ENCODE data around the gene VSIG8.

Gene VSIG8

DNA sequence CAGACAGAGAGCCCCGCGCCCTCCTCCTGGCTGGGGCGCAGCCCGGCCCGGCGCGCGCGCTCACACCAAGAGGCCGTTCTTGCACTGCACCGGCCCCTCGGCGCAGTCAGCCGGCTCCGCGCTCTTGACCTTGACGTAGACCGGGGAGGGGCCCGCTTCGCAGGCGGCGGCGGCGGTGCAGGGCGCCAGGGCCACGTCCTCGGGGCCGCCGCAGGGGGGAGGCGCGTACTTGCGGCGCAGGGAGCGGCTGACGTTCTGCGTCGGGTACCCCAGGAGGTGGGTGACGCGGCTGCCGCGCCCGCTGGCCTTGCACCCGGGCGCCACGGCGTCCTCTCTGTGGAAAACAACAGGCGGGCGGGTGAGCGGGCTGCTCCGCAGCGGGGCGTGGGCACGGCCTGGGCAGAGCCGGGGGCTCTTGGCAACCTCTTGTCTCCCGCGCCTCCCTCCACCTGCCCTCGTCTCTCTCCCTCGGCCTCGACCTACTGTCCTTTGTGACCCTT, 7.7 kb downstream of the VSIG8 start:
- DNase-seq, result peak; percentile 72

DNA sequence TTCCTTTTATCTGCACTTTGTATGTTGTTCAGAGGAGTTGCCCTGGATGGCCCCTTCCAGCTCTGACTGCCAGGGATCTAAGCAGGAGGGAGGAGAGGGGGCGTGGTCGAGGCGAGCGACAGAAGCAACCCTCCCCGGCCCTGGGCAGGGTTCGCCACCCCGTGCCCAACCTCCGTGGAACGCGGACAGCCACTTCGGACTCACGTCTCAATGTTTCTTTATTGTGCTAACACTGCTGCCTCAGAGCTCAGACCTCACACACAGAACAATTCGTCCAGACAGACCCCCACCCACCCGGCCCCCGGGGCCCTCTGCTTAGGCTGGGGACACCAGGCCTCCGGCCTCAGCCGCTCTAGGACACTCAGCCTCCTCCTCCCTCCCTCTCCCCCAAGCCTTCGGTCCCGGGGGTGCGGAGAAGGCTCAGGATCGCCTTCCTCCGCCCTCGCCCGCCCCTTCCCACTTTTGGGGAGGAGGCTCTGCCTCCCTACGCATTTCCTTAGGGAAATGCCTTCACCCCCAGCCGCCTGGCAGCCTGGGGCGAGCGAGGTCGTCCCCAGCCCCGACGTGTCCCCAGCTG, 8.3 kb downstream of the VSIG8 start:
- no peak for DNase-seq

DNA sequence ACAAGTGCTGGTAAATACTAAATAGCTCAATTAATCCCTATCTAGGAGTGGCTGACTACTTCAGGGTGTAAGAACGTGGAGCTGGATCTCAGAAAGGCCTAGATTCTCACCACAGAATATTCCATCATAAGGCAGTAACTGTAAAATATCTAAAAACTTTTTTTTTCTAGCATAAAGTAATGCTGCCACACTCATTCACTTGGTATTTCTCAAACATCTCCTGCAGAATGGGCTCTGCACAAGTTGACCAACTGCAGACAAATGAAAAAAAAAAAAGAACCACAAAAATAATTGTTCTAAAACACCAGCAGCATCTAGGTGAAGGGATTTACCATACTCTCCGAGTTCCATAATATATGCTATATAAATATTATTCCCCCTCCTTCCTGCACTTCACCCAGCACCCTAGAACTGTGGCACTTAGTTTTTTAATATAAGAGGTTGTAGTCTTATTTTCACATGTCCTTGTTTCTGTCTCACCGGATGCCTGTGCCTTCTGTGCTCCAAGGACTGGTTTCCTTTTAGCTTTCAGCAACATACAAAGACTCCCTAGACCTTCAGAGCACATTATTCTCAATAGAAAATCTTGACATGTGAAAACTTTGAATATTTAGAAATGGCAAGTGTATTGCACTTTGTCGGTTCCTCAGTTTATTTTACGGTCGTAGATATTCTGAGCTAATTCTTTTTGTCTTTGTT, 8.9 kb downstream of the VSIG8 start:
- no peak for DNase-seq

DNA sequence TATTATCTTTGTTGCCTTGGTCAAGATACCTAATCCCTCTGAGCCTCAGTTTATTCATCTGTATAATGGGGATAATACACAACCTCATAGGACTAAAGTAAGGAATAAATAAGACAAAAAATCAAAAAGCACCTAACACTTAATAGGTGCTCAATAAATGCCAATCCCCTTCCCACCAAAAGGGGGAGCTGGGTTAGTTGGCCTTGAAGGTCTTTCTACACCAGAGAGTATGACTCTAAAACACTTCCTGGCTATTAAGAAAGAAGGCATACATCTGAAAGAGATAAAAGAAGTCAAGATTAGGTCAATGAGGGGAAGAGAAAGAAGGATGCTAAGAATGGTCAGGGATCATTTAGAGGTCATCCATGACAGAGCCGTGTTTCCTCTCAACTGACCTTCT, 11.1 kb downstream of the VSIG8 start:
- no peak for DNase-seq

DNA sequence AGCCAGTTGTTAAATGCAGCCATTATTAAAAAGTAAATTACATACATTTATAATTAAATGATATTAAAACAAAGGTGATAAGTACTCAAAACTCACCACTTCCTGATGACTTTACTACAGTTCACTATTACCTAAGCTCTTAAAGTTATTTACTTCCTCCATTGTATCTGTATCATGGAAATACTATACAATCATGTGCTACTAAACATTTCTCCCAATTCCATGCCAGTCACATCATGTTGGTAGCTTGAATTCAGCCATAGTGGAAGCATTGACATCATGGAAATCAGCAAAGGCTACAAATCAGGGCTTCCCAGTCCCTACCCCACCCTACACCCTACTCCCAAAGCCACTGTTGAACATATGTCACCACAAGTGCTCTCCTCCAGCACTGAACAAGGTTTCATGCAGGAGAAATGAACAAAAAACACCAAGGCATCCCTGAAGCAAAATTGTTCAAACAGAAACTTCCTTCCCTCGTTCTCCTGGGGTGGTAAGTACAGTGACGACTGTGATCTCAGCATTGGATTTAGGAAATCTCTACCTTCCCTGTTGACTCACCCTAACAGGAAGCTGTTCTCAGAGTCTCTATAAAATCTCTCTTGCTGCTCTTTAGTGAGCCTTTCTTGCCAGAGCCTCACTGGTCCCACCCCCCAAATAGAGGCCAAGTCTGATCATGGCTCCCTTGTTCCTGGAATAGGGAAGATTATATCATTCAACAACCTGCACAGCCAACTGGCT, 12.7 kb downstream of the VSIG8 start:
- DNase-seq, result peak; percentile 50

DNA sequence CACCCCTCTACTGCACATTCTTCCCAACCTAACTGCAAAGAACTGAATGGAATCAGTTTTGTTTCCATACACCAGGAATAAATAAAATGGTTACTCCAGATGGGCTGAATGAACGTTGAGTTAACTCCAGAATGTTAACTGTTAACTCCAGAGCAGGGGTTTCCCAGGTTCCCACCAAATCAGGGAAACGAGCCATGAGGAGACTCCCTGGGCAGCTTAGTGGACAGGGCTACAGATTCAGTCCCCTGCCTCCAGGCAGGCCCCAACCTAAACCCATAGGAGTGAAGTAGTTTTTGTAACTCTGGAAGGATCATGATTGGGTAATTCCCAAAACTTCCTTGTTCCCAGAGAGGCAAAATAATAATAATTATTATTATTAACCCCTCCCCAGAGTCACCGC, 14.1 kb downstream of the VSIG8 start:
- DNase-seq, result no peak

DNA sequence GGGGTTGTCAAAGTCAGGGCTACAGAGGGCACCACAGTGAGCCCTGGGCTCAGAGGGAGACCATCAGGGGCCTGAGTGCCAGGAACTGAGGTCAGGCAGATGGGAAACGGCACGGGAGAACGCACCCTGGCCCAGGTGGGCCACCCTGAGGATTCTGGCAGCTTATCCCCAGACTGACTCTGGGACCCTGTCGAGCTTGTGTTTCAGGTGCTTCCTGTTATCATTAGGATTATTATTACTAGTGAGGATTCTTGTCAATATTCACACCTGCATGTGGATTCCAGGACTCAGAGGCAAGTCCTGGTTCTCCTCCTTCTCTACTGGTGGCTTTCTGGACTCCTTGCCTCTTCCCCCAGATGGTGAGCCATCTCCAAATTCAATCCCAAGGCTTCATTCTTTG, 15.2 kb downstream of the VSIG8 start:
- no peak for DNase-seq

DNA sequence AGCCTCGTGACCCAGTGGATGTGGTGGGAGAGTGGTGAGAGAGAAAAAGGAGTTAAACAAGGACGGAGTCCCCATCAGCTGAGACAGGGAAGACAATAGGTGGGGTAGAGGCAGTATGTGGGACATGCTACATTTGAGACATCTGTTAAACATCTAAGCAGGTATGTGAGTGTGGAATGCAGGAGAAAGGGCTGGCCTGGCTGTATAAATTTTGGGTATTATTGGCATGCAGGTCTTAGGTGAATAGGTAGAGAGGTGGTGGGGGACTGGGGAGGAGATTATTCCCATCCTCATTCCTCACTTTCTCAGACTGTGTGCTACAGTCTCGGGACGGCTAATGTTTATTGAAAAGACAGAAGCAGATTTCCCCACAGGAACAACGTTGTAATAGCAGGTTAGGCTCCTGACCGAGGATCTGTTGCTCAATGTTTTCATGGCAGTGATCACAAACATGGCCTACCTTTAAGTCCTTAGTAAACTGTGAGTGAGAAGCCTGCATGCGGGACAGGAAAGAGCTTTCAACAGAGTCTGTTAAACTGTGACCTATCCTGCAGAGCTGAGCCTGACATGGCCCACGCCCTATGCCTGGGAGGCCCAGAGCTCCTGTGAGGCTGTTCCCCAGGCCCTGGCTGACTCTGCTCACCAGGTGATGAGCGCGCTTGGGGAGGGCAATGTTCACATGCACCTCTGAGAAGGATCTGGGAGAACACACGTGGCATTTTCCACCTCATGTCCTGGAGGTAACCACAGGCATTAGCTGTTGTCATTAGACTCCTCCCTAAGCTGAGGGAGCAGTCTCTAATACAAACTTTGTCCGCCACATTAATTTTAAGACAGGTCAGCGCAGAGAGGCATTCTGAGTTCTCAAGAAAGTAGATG, 16.5 kb downstream of the VSIG8 start:
- no peak for DNase-seq

DNA sequence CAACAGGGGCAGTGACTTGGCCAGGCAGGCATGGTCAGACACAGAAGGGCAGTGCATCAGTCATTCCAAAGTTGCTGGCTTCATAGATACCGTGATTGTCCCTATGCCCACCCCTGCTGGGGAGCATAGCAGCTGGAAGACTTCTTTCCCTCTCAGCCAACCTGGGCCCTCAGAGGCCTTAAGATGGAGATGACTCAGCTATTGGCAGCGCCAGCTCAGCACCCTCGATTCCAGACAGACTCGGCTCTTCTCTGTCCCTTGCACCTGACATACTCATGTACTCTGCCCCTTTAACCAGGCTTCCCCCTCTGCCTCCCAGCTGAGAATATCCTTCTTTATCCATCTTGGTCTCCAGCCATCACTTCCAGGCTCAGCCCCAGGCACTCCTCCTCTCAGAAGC, 19.0 kb downstream of the VSIG8 start:
- DNase-seq, result no peak

DNA sequence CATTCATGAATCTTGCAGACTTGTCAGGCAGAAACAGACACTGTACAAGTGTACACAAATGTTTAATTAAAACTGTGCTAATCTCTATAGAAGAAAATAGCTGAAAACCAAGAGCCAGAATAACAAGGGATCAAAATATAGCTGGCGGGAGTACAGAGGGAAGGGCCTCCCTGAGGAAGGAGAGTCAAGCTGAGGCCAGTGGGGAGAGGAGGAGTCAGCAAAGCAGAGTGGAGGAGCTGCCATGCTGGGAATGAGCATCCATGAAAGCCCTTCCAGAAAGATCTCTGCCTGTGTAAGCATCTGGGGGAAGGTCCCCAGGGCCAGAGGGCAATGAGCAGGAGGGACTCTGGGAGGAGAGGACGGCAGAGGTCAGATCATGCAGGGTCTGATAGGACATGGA, 20.7 kb downstream of the VSIG8 start:
- DNase-seq, result no peak

DNA sequence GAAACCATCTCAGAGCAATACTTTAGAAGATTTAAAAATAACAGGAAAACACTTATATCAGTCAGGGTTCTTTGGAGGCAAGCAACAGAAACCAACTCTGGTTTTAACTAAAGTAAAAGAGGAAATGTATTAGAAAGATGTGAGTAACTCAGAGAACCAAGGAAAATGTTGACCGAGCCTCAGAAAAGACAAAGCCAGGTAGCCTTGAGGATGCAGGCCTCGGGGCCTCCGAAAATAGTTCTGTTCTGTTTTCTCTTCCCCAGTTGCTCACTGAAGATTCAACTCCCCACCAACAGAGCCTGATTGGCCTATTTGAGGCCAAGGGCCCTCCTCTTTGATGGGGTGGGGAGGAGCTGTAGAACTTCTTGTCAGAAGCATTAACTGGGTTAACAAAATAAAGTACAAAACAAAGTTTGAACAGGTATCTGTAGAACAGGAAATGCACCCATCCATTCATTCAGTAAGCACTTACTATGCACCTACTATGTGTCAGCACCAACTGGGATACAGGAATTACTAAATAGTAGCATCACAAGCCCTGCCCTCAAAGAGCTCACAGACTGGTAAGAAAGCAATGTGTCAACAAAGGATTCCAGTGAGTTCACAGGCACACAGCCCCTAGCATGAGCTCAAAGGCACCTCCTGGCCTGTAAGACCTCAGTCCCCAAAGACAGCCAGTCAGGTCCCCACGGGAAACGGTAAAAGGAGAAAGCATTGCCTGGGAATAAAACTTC, 23.2 kb downstream of the VSIG8 start:
- DNase-seq, result no peak

DNA sequence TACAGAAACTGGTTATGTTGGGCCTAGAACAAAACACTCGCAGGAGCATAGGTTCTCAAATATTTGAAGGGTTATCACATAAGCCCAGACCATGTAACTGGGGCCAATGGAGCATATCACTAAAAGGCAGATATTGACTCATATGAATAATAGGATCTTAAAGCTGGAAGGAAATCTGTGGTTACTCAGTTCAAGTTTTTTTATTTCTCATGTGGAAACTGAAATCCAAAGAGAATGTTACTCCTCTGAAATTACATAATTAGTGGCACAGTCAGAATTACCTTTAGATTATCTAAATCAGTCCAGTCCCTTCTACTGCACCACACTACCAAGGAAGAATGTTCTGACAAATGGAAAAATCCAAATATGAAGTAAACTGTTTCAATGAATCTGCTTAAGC, 23.7 kb downstream of the VSIG8 start:
- DNase-seq, result peak; percentile 32

DNA sequence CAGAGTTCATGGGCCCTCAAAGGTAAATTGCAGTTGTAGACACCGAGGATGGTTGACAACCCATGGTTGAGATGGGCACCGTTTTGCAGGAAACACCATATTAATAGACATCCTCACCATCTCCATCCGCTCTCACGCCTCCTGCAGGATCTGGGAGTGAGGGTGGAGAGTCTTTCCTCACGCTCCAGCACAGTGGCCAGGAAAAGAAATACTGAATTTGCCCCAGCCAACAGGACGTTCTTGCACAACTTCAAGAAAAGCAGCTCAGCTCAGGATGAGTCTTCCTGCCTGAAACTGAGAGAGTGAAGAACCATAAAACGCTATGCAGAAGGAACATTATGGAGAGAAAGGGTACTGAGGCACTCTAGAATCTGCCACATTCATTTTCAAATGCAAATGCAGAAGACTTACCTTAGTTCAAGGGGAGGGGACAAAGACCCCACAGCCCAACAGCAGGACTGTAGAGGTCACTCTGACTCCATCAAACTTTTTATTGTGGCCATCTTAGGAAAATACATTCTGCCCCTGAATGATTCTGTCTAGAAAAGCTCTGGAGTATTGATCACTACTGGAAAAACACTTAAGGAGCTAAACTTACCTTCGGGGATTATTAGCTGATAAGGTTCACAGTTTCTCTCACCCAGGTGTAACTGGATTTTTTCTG, 26.5 kb downstream of the VSIG8 start:
- DNase-seq, result no peak

DNA sequence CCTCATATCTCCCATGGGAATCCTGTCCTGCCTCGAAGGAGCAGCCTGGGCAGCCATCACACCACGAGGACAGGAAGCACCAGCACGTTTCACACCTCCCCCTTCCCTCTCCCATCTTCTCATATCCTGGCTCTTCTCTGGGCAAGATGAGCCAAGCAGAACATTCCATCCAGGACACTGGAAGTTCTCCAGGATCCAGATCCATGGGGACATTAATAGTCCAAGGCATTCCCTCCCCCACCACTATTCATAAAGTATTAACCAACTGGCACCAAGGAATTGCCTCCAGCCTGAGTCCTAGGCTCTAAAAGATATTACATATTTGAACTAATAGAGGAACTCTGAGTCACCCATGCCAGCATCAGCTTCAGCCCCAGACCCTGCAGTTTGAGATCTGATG, 27.1 kb downstream of the VSIG8 start:
- DNase-seq, result no peak

DNA sequence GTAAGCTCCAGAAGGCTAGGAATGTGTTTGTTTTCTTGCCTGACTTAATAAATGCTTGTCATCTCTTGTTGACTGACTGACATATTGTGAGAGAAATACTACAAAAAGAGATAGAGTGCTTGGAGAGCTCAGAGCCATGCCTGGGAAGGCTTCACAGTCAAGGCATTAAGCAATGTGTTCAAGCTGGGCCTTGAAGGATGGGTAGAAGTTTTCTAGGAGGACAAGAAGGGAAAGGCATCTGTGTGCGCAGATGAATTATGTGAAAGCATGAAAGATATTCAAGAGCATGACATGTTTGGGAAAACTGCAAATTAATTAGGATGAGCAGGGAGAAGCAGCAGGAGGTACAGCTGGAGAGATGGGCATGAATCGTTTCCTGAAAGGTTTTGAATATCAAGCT, 30.1 kb downstream of the VSIG8 start:
- DNase-seq, result no peak

DNA sequence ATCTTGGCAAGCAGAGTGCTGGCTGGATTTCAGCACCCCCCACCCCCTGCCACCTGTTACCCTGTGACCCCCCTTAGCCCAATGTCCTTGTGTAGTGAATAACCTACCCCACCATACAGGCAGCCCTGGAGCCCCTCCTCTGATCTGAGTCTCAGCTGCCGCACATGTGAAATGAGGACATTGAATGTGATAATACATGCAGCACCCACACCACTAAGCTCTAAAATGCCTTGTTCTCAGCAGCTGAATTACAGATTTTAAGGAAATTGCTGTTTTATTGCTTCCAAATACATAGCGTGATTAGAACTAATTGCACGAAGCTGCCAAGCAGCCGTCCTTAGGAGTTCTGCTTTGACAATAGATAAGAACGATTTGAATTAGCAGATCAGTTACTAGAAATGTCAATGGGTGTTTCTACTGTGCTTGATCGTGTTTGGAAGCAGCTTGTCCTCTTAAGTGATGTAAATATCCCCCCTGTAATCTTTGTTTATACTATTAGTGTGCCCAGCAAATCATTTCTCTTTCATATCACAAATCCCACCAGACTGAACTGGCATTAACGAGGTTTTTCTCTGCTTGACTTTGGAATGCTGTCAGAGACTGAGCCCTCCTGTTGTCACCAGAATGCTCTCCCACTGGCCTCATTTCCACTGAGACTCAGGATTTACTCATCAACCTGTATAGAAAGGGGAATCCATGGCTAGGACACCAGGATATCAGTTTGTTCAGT, 30.9 kb downstream of the VSIG8 start:
- DNase-seq, result no peak

DNA sequence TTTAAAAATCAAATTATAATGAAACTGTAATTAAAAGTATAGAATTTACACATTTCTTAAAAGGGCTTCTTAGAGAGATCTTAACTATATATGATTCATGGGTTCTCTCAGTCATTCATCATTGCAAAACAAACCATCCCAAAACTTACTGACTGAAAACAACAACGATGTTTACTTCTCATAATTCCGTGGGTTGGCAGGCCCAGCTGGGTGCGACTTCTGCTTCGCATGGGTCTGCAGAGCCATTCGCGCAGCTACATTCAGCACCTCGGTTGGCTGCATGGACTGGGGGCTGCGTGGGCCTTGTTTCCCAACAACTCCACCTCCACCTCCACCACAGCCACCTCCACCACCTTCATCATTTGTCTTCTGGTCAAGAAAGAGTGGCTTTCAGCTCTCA, 31.7 kb downstream of the VSIG8 start:
- DNase-seq, result no peak

DNA sequence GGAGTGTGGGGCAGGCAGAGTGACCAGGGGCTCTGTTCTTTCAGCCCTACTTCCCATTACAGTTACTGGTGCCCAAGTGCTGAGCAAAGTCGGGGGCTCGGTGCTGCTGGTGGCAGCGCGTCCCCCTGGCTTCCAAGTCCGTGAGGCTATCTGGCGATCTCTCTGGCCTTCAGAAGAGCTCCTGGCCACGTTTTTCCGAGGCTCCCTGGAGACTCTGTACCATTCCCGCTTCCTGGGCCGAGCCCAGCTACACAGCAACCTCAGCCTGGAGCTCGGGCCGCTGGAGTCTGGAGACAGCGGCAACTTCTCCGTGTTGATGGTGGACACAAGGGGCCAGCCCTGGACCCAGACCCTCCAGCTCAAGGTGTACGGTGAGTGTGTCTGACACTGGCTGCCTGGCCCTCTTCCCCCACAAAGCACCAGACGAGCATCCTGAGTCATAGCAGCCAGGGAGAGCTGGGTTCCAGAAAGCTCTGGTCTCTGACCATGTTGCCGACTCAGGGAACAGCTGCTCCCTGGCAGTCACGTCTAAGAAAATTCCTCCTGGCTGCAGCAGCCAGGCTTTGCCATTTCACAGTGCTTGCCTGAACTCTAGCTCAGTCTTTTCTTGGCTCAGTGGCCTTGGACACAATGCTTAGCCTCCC, 32.5 kb downstream of the VSIG8 start:
- DNase-seq, result peak; percentile 66

DNA sequence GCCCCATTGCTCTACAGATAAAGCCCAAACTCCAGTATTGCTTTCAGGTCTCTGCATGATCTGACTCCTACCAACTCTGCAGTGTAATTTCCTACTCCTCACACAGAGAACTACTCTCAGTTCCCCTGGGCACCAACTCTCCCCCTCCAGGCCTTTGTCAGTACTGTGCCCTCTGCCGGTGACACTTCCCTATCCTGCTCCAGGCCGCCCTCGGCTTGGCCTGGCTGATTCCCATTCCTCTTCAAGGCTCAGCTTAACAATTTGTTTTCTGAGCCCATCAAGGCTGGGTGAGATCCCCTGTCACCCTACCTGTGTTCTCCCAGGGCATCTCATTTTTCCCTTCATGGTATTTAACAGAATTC, 33.2 kb downstream of the VSIG8 start:
- no peak for DNase-seq

DNA sequence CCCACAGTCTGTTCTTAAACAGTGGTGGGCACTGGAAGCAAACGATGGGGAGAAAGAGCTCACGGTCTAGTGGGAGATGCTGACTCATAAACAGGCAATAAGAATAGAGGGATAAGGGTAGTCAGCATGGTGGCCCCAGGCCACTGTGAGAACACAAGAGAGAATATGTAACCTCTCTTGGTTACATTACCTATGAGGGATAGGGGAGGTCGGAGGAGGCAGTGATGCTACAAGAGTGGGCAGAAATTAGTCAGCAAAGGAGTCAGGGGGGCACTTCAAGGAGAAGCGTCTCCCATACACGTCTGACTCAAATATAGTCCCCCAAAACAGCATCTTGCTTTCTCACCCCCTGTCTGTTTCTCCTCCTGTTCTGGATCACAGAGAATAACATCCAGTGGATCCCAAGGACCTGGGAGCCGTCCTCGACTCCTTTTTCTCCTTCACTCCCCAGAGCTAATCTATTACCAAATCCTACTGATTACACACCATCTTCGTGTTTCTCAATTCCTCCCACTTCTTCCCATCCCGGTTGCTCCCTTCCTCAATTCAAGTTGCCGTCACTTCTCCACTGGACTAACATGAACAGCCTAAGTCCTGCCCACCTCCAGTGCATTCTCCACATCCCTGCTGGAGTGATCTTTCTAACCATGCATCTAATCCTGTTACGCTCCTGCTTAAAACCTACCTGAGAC, 33.7 kb downstream of the VSIG8 start:
- DNase-seq, result no peak
